KOPT-K1 (cell line): ENCODE results near the gene ADGRD1.
"Not testable (repeated sequence)": the region's sequence is repeated elsewhere in the genome, so short reads cannot be mapped to it uniquely, and the experiment has no call there.

Source experiments
- H3K27ac ChIP-seq: fragments of 200-600 bp; sonication (generic); 2 replicates; pipeline ENCODE4 v1.5.1; 2016; ENCODE audit warnings: antibody characterized with exemption, mild to moderate bottlenecking, low read depth, low read length; ENCODE audit not compliant: poor library complexity, severe bottlenecking
- H3K36me3 ChIP-seq: fragments of 200-600 bp; sonication (generic); 2 replicates; pipeline ENCODE4 v1.5.1; 2017; ENCODE audit warnings: antibody characterized with exemption, mild to moderate bottlenecking, low read length, moderate library complexity; ENCODE audit not compliant: insufficient read depth
- H3K9me3 ChIP-seq: fragments of 200-600 bp; sonication (generic); 2 replicates; pipeline ENCODE4 v1.5.1; 2017; ENCODE audit warnings: antibody characterized with exemption, low read length, mild to moderate bottlenecking; ENCODE audit not compliant: insufficient read depth, poor library complexity, severe bottlenecking

The ADGRD1 gene

DNA sequence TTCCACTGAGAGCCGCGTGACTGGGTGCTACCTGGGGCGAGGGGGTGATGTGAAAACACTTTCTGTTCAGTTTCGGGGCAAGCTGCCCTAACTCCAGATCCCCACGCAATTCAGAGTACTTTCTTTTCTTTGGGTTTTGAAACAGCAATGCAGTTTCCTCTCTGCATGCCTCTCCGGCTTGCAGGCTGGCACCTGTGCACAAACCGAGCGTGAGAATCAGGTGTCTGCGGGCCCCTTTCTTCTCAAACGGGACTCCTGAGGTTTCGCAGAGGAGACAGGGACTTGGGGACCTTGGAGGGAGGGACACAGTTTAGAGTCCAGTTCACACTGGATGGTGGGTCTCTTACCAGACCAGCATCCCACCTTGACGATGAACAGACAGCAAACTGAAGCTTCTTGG is 118.2 kb downstream of the ADGRD1 start:
- not testable (repeated sequence) for H3K27ac ChIP-seq, H3K9me3 ChIP-seq, H3K36me3 ChIP-seq

DNA sequence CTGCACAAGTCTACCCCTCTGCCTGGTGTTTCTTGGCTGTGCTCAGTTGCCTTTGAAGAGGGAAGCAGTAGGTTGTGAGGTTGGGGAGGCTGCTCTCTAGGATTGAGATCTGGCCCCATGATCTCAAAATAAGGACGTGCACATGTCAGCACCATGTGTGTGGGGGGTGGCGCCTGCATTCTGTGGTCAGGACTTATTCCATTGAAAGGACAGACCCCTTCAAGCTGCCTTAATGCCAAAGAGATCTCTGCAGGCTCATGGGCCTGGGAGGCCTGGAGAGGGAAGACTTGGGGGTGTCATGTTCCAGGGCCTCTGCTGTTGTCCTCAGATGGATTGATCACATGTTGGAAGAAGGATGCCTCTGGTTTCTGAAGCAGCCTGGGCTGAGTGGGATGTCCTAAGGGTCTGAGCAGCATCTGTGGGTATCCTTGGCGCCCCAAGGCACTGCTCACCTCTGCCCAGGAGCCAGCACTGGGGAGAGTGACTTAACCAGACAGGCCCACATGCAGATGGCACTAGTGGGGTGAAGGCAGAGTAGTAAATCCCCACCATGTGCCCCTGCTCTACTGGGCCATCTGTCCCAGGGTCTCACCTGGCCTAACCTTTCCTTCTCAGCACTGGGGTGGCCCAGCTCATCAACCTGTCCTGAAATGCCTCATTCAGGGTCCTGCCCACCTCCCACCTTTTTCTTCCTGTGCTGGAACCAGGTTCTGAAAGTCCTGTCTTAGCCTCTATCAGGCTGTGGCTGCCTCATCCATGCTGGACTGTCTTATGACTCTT is 118.9 kb downstream of the ADGRD1 start:
- Histone ChIP-seq H3K27ac (no peak overlapping the region), H3K9me3 (no peaks in the 10 kb centered on the region), H3K36me3 (no peaks in the 10 kb centered on the region)

DNA sequence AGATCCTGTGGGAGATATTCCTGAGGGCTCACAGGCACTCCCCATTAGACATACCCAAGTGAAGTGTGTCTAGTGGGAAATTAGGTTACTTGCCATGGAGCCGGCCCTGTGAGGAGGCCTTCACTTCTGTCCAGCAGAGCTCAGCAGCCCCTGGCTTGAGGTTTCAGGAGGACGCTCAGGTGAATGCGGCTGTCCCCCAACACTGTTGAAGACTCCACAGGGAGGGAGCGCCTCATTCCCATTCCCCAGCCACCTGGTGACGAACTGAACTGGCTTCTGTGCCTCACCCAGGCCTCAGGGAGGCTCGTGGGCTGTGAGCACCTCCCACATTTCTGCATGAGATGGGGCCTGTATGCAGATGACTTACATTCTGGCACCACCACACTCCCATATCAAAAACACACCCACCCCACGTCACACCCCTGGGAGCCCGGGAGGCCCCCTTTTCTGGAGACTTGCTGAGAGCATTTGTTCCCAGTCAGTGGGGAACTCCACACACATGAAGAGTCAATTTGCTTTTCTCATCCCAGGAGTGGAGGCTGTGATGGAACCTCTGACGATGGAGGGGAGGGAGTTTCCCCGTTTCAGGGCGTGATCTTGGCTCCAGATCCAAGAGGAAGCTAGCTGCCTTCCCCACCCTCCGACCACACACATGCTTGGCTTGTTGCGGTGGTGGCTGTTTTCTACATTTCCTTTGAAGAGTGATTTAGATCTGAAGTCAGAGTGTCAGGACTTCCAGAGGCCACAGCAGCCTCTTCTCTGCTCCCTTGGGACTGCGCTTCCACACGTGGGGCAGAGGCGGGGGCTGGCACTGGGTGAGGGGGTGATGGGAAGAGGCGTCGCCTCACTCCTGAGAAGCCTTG is 120.7 kb downstream of the ADGRD1 start:
- no peak overlapping the region for H3K27ac ChIP-seq
- no peaks in the 10 kb centered on the region for H3K36me3 ChIP-seq
- no peaks in the 10 kb centered on the region for H3K9me3 ChIP-seq

DNA sequence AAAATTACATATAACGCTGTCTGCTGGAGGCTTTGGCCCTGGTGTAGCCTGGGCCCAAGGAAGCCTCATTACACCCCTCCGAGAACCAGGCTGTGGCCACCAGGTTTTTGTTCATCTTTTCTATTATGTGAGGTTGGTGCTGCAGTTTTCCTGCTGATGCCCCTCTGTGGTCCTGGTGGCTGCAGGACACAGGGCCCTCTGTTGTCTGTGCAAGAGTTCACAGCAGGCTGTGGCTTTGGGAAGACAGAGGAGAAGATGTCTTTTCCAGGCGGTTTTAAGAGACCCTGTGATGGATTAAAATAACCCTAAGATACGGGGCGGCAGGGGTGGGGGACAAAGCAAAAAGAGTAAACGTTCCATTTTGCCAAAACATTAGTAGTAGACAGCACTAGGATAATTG is 121.5 kb downstream of the ADGRD1 start:
- Histone ChIP-seq H3K27ac (no peak overlapping the region), H3K36me3 (no peaks in the 10 kb centered on the region), H3K9me3 (no peaks in the 10 kb centered on the region)

DNA sequence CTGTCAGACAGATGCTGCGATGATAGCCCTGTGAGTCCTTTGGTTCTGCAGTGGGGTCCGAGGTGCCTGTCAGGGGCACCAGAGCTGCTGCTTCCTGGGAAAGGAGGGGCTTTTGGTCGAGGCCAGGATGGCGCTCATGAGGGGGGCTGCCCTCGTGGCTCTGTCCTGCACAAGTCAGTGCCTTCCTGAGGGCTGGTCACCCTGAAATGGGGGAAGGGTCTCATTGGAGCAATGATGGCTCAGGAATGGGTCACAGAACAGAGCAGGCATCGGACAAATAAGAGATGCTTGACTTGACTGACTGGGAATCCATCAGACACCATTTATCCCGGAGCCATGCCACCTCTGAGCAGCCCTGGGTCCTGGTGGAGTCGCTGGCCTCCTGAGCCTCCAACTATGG is 121.9 kb downstream of the ADGRD1 start:
- Histone ChIP-seq H3K27ac (no peak overlapping the region), H3K9me3 (no peaks in the 10 kb centered on the region), H3K36me3 (no peaks in the 10 kb centered on the region)

DNA sequence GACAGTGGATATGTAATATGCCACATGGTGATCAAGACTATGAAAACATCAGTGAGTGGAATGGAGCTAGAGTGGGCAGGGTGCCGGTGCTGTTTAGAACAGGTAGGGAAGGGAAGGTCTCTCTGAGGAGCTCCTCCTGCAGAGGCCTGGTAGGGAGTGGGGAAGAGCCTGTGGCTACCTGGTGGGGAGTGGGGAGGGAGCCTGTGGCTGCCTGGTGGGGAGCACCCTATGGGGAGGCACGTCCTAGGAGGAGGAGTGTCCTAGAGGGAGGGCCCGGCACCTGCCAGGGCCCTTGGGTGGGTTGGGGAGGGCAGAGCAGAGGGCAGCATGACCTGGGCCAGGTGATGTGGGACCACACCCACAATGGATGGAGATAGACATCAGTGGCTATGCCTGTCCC is 122.6 kb downstream of the ADGRD1 start:
- no peaks in the 10 kb centered on the region for H3K9me3 ChIP-seq
- no peaks in the 10 kb centered on the region for H3K36me3 ChIP-seq
- no peak overlapping the region for H3K27ac ChIP-seq

DNA sequence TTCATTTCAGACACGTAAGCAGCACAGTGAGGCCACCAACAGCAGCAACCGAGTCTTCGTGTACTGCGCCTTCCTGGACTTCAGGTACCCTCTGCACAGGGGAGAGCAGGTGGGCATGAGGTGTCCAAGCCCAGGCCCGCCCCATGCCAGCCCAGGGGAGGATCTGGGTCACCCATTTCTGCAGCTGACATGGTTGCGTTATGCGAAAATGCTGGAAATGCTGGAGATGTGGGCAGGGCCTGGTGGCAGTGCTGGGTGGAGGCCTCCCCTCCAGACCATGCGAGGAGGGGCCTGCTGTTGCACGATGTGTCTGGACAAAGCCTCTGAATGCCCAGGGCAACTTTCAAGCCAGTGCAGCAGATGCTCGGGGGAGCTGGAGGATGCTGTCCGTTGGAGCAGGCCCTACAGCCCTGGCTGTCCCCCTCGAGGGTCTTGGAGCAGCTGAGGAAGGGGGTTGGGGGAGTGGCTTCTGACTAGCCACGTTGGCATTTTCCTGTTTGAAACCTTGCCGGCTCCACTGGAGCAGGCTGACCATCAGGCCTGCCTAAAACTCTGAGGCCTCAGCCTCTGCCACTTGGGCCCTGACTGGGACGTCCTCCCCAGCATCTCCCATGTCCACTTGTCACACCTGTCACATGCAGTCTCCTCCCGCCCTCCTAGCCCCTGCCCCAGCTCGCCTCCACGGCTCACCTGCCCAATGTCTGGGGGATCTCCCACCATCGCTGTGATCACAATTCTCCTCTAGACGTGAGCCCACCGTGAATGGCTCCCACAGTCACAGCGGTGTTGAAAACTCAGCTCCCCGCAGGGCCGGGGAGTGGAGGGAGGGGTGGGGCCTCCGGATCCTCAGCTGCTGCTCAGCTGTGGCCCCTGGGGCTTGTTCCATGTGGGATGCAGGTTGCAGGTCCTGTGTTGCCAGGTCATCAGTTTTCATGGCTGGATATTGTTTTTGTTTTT is 123.4 kb downstream of the ADGRD1 start:
- H3K9me3 ChIP-seq, result no peaks in the 10 kb centered on the region
- H3K36me3 ChIP-seq, result no peaks in the 10 kb centered on the region
- no peak overlapping the region for H3K27ac ChIP-seq

DNA sequence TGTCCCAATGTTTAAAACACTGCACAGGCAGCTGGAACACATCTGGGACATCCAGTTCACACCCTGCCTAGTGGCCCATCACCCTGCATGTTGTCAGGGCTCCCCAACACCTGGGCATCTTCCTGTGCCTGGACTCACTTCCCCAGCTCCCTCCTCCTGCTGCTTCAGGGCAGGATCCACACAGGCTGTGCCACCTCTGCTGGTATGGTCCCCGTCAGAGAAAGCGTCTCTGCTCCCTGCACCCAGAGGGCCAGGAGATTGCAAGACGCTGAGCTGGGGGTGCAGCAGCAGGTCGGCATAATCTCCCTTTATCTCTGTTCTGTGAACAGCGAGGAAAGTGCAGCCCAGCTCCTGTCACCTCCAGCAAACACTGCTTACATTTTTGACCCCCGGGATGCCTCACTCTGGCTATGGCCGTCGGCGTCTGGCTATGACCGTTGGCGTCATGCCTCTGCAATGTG is 124.3 kb downstream of the ADGRD1 start:
- Histone ChIP-seq H3K36me3 (no peaks in the 10 kb centered on the region), H3K27ac (no peak overlapping the region), H3K9me3 (no peaks in the 10 kb centered on the region)

DNA sequence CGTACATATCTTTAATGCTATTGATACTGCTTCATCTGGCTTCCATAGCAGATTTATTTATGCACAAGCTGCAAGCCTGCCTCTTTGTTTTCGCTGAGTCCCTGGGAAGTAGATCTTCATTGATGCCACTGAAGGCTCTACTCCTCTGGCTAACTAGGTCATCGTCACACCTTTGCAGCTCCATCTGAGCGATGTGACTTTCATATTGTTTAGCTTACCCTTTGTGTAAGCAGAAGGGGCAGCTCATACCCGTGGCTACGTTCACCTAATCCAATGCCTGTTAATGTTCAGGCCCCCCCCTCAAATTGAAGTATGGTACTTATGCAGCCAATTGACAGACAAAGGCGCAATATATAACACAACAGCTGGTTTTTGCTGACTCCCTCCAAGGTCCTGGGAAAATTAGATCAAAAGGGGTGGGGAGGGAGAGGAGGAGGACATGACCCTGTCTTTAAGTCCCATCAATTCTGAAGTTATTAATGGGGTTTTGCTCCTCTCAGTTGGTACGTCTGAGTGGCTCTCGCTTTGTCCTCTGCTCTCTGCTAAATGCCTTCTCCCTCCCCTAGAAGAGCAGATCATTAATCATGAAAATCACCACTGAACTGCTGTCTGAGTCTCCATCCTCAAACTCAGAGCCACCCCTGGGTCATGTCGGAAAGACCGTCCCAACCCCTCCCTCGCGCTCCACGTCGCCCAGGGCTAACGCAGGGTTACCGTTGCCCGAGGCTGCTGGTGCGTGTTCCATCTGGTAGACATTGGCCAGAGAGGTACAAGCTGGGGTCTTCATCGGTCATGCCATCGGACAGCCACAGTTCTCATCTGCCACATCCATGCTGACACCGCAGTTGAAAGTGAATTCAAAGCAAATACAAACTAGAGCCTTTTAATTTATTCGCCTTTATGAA is 128.8 kb downstream of the ADGRD1 start:
- Histone ChIP-seq H3K9me3 (no peaks in the 10 kb centered on the region), H3K36me3 (no peaks in the 10 kb centered on the region)

DNA sequence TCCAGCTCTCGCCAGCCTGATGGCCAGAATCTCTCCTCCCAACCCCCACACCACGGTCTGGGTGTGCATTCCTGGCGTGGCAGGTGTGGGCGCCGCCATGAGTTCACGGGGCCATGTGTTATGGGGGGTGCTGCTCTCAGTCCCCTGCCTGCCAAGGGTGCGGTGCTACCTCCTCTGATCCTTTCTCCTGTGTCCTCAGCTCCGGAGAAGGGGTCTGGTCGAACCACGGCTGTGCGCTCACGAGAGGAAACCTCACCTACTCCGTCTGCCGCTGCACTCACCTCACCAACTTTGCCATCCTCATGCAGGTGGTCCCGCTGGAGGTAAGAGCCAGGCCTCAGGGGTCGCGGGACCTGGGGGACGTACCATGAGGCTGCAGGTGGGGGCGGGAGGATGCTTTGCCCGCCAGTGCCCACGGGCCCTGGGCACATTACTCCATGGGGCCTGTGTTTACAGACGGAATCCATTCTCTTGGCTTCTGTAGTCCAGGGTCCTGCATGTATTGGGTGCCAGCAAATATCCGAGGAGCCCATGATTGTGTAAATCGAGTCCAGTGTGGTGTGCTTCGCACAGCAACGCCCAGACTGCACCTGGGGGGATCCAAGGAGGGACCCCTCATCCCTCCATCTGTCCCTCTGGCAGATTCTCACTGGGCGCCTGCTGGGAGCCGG is 130.8 kb downstream of the ADGRD1 start:
- H3K27ac ChIP-seq, result no peak overlapping the region
- H3K9me3 ChIP-seq, result no peaks in the 10 kb centered on the region
- H3K36me3 ChIP-seq, result no peaks in the 10 kb centered on the region

More for the DNA sequence above, 128.8 kb downstream of the ADGRD1 start:
- H3K27ac ChIP-seq, result no peak overlapping the region

DNA sequence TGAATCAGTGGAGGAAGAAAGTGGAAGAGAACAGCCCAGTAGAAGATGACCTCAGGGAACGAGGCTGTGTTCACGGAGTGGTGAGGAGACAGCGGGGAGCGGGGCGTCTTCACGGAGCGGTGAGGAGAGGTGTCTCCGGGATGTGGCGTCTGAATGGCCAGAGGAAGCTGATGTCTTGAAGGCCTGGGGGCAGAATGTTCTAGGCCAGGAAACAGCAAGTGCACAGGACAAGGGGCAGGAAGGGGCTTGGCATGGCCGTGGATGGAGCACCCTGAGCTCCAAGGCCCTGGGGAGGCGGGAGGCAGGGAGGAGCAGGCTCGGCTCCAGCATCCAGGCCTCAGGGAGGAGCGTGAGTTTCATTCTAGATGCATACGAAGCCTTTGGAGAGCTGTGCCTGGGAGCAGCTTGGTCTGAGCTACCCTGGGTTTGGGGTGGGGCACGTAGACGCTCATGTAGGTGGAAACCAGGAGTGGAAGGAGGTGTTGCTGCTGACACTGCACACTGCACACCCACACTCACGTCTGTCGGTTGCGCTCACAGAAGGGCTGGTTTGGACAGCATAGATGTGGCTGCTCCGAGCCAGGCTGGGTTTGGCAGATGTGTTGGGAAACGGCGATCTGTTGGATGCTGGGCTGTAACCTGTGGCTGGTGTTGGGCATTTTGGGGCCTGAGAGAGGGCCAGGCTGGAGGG is 131.6 kb downstream of the ADGRD1 start:
- Histone ChIP-seq H3K36me3 (no peaks in the 10 kb centered on the region), H3K9me3 (no peaks in the 10 kb centered on the region), H3K27ac (no peak overlapping the region)

DNA sequence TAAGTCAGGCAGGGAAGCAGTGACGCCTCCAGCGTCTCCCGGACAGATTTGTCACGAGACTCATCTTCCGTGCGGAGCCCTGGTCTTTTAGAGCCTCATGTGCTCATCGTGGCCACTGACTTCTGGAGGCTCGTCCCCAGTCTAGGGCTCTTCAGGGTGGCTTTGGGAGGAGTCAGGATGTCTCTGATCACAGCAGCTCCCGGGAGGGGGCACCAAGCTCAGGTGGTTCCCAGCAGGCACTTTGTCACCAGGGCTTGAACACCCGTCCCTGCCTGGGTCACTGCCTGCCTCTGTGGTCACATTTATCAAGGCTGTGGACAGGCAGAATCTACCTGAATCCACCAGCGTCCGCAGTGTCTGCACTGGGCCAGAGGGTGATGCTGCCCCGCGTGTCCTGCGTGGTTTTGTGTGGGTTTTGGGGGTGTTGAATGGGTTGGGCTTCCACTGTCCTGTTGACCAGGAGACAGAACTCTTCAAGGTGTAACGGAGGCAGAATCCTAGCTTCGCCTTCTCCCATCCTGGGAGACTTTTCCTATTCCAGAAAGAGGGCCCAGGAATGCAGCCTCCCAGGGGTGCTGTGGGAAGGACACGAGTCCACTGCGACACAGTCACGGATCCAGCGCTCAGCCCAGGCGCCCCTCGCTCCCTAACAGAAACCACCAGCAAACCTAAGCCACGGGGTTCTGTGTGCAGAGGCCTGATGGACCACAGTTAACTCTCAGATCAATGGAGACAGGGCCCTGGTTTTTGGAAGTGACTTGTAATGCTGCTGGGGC is 132.3 kb downstream of the ADGRD1 start:
- Histone ChIP-seq H3K36me3 (no peaks in the 10 kb centered on the region), H3K27ac (no peak overlapping the region), H3K9me3 (no peaks in the 10 kb centered on the region)
